Stimulated activated naive CD8-positive, alpha-beta T cell treated with anti-CD3 and anti-CD28 coated beads, Interleukin-15, amount 100 ng/mL, for 72 hours (primary cell): ENCODE data around the gene FBXO11.

Source experiments
- ATAC-seq: fragments of 150-1000 bp; cut with Tn5 transposase; 2 replicates; pipeline ENCODE4 v1.10.0; 2021; ENCODE audit warnings: mild to moderate bottlenecking, moderate library complexity
- DNase-seq, 2 donors: peaks; one replicate each; pipeline ENCODE4 v3.0.0; 2021 to 2022
- H3K27ac Mint-ChIP-seq, 2 donors: one replicate each; pipeline ENCODE4 v1.8.0; 2022; ENCODE audit warnings: mild to moderate bottlenecking in 2 of 2, mixed read lengths in 2 of 2, moderate library complexity in 2 of 2
- H3K27me3 Mint-ChIP-seq: one replicate; pipeline ENCODE4 v1.8.0; 2022; ENCODE audit warnings: mixed read lengths
- H3K4me1 Mint-ChIP-seq: one replicate; pipeline ENCODE4 v1.8.0; 2022; ENCODE audit warnings: mild to moderate bottlenecking, mixed read lengths
- H3K4me3 Mint-ChIP-seq, 2 donors: one replicate each; pipeline ENCODE4 v1.8.0; 2022; ENCODE audit warnings: mild to moderate bottlenecking in 2 of 2, mixed read lengths in 2 of 2, moderate library complexity in 1 of 2
- H3K9me3 Mint-ChIP-seq, 2 donors: one replicate each; pipeline ENCODE4 v1.8.0; 2022; ENCODE audit warnings: mixed read lengths in 2 of 2

Gene FBXO11

GRCh38 chr2:47833516-47833968 lies 72.8 kb downstream of the FBXO11 start:
- no peak for ATAC-seq
- H3K9me3 Mint-ChIP-seq = no peaks in the 10 kb centered on the region

GRCh38 chr2:47822518-47822917 lies 83.8 kb downstream of the FBXO11 start:
- H3K27ac Mint-ChIP-seq = no peak overlapping the region
- H3K9me3 Mint-ChIP-seq = no peaks in the 10 kb centered on the region
- no peak for ATAC-seq
- DNase-seq = no peak
- no peaks in the 10 kb centered on the region for H3K4me1 Mint-ChIP-seq
- no peak overlapping the region for H3K4me3 Mint-ChIP-seq
- no peaks in the 10 kb centered on the region for H3K27me3 Mint-ChIP-seq

More at GRCh38 chr2:47833516-47833968, 72.8 kb downstream of the FBXO11 start:
- DNase-seq = no peak
- Mint-ChIP-seq H3K27ac (no peak overlapping the region), H3K27me3 (no peaks in the 10 kb centered on the region), H3K4me1 (no peaks in the 10 kb centered on the region), H3K4me3 (no peak overlapping the region)

GRCh38 chr2:47819834-47820233 lies 86.5 kb downstream of the FBXO11 start:
- H3K4me3 Mint-ChIP-seq = no peak overlapping the region
- H3K27me3 Mint-ChIP-seq = no peaks in the 10 kb centered on the region
- no peak for DNase-seq
- no peak for ATAC-seq
- H3K4me1 Mint-ChIP-seq = no peaks in the 10 kb centered on the region
- no peak overlapping the region for H3K27ac Mint-ChIP-seq
- no peaks in the 10 kb centered on the region for H3K9me3 Mint-ChIP-seq

- H3K27me3 Mint-ChIP-seq = no peaks in the 10 kb centered on the region
- H3K4me1 Mint-ChIP-seq = no peaks in the 10 kb centered on the region
- no peak overlapping the region for H3K4me3 Mint-ChIP-seq
- H3K9me3 Mint-ChIP-seq = no peaks in the 10 kb centered on the region
- no peak for DNase-seq
- no peak for ATAC-seq
- peak overlapping the region in 1 of 2 donors; percentile 80 for H3K27ac Mint-ChIP-seq
These were observed 87.5 kb downstream of the FBXO11 start for GRCh38 chr2:47818777-47819176.

GRCh38 chr2:47815764-47816163 lies 90.5 kb downstream of the FBXO11 start:
- ATAC-seq = peak; percentile 26
- H3K27ac Mint-ChIP-seq = no peak overlapping the region
- H3K4me3 Mint-ChIP-seq = no peak overlapping the region
- no peak for DNase-seq
- no peaks in the 10 kb centered on the region for H3K9me3 Mint-ChIP-seq
- H3K27me3 Mint-ChIP-seq = no peaks in the 10 kb centered on the region
- H3K4me1 Mint-ChIP-seq = peaks cover 16% of the 10 kb centered on the region

- H3K27me3 Mint-ChIP-seq = no peaks in the 10 kb centered on the region
- DNase-seq (no peak), ATAC-seq (no peak)
- H3K27ac Mint-ChIP-seq = peak overlapping the region; percentile 3 to 10
- no peaks in the 10 kb centered on the region for H3K9me3 Mint-ChIP-seq
- no peak overlapping the region for H3K4me3 Mint-ChIP-seq
- peaks cover 30% of the 10 kb centered on the region for H3K4me1 Mint-ChIP-seq
These were observed 94.6 kb downstream of the FBXO11 start for GRCh38 chr2:47811668-47812067.

GRCh38 chr2:47810850-47811249 lies 95.4 kb downstream of the FBXO11 start:
- no peak overlapping the region for H3K4me3 Mint-ChIP-seq
- DNase-seq (no peak), ATAC-seq (no peak)
- peak overlapping the region; percentile 50 to 72 for H3K27ac Mint-ChIP-seq
- no peaks in the 10 kb centered on the region for H3K9me3 Mint-ChIP-seq
- peaks cover 30% of the 10 kb centered on the region for H3K4me1 Mint-ChIP-seq
- no peaks in the 10 kb centered on the region for H3K27me3 Mint-ChIP-seq

GRCh38 chr2:47809903-47810302 lies 96.4 kb downstream of the FBXO11 start:
- Mint-ChIP-seq H3K27me3 (no peaks in the 10 kb centered on the region), H3K27ac (no peak overlapping the region), H3K4me3 (no peak overlapping the region), H3K9me3 (no peaks in the 10 kb centered on the region), H3K4me1 (peaks cover 30% of the 10 kb centered on the region)
- DNase-seq = no peak
- ATAC-seq = no peak

- no peak for ATAC-seq
- Mint-ChIP-seq H3K9me3 (peaks cover 0 to 1% of the 10 kb centered on the region in 2 donors), H3K27ac (no peak overlapping the region), H3K4me1 (peaks cover 30% of the 10 kb centered on the region), H3K4me3 (no peak overlapping the region), H3K27me3 (no peaks in the 10 kb centered on the region)
- no peak for DNase-seq
These were observed 97.7 kb downstream of the FBXO11 start for GRCh38 chr2:47808614-47809013.

GRCh38 chr2:47805850-47806249 lies 100.4 kb downstream of the FBXO11 start:
- peaks cover 21% of the 10 kb centered on the region for H3K4me1 Mint-ChIP-seq
- no peaks in the 10 kb centered on the region for H3K27me3 Mint-ChIP-seq
- no peak overlapping the region for H3K27ac Mint-ChIP-seq
- no peak overlapping the region for H3K4me3 Mint-ChIP-seq
- ATAC-seq (no peak), DNase-seq (no peak)
- peaks cover 8 to 10% of the 10 kb centered on the region in 2 donors for H3K9me3 Mint-ChIP-seq

GRCh38 chr2:47803770-47804169 lies 102.5 kb downstream of the FBXO11 start:
- Mint-ChIP-seq H3K4me3 (no peak overlapping the region), H3K9me3 (peaks cover 8 to 10% of the 10 kb centered on the region in 2 donors), H3K27me3 (no peaks in the 10 kb centered on the region), H3K4me1 (peaks cover 17% of the 10 kb centered on the region), H3K27ac (no peak overlapping the region)
- no peak for DNase-seq
- no peak for ATAC-seq

GRCh38 chr2:47803363-47803762 lies 102.9 kb downstream of the FBXO11 start:
- Mint-ChIP-seq H3K4me3 (no peak overlapping the region), H3K27me3 (no peaks in the 10 kb centered on the region), H3K9me3 (peaks cover 8 to 15% of the 10 kb centered on the region in 2 donors), H3K27ac (peak overlapping the region in 1 of 2 donors; percentile 89), H3K4me1 (peaks cover 12% of the 10 kb centered on the region)
- DNase-seq (no peak), ATAC-seq (no peak)

- Mint-ChIP-seq H3K9me3 (peaks cover 8 to 15% of the 10 kb centered on the region in 2 donors), H3K4me1 (peaks cover 6% of the 10 kb centered on the region), H3K4me3 (no peak overlapping the region), H3K27me3 (no peaks in the 10 kb centered on the region), H3K27ac (peak overlapping the region in 1 of 2 donors; percentile 48)
- DNase-seq (no peak), ATAC-seq (no peak)
These were observed 105.2 kb downstream of the FBXO11 start for GRCh38 chr2:47801118-47801517.

- ATAC-seq (no peak), DNase-seq (no peak)
- Mint-ChIP-seq H3K9me3 (peaks cover 8 to 15% of the 10 kb centered on the region in 2 donors), H3K27me3 (no peaks in the 10 kb centered on the region), H3K4me3 (no peak overlapping the region), H3K4me1 (peaks cover 6% of the 10 kb centered on the region), H3K27ac (no peak overlapping the region)
These were observed 107.2 kb downstream of the FBXO11 start for GRCh38 chr2:47799031-47799609.

GRCh38 chr2:47798631-47799030 lies 107.7 kb downstream of the FBXO11 start:
- Mint-ChIP-seq H3K27ac (peak overlapping the region in 1 of 2 donors; percentile 59), H3K27me3 (no peaks in the 10 kb centered on the region), H3K9me3 (peaks cover 6 to 15% of the 10 kb centered on the region in 2 donors), H3K4me1 (peaks cover 6% of the 10 kb centered on the region), H3K4me3 (no peak overlapping the region)
- DNase-seq (no peak), ATAC-seq (no peak)

- no peaks in the 10 kb centered on the region for H3K27me3 Mint-ChIP-seq
- peaks cover under 1% of the 10 kb centered on the region for H3K4me1 Mint-ChIP-seq
- DNase-seq = no peak
- ATAC-seq = no peak
- no peak overlapping the region for H3K4me3 Mint-ChIP-seq
- peak overlapping the region in 1 of 2 donors; percentile 88 for H3K27ac Mint-ChIP-seq
- H3K9me3 Mint-ChIP-seq = peaks cover 0 to 4% of the 10 kb centered on the region in 2 donors
These were observed 110.1 kb downstream of the FBXO11 start for GRCh38 chr2:47796090-47796697.
